Measurements from ENCODE around the gene ACACA. TPM values are rescaled to one million over a fixed set of nuclear protein-coding genes. Genes with fewer than 3 reads are reported as not detected.

ACACA gene
- total and polyA plus RNA-seq, 2 donors (not counting 3 experiments of a cell fraction or from before 2014, with no cell fraction given): 55.3 to 124 TPM

- Histone ChIP-seq H3K4me1 (ENCODE audit: control insufficient read depth, extremely low read depth, insufficient read depth, low read length) (no peaks in the 10 kb centered on the region), H3K9ac (replicated peaks; ENCODE audit: extremely low read depth, insufficient read depth, low read length) (no peak overlapping the region), H3K9me3 (replicated peaks; ENCODE audit: control insufficient read depth, insufficient read depth, low read length) (no peaks in the 10 kb centered on the region), H4K20me1 (replicated peaks; ENCODE audit: control insufficient read depth, extremely low read depth, insufficient read depth, low read length) (no peaks in the 10 kb centered on the region), H3K27ac (ENCODE audit: insufficient read depth, low read depth, low read length) (no peak overlapping the region), H3K4me3 (replicated peaks in 1 of 3; ENCODE audit: insufficient read depth in 1 of 3, low read depth in 1 of 3, low read length in 3 of 3) (no peak overlapping the region), H2AFZ (ENCODE audit: low read depth, low read length) (no peak overlapping the region), H3K79me2 (ENCODE audit: control insufficient read depth, insufficient read depth, low read length) (no peaks in the 10 kb centered on the region), H3K4me2 (ENCODE audit: insufficient read depth, low read length) (no peak overlapping the region), H3K9me1 (replicated peaks; ENCODE audit: control insufficient read depth, extremely low read depth, insufficient read depth, low read length) (no peaks in the 10 kb centered on the region), H3K36me3 (ENCODE audit: control insufficient read depth in 2 of 2, extremely low read depth in 1 of 2, insufficient read depth in 2 of 2, low read length in 2 of 2) (peaks cover 21 to 35% of the 10 kb centered on the region in 2 experiments), H3K27me3 (ENCODE audit: control insufficient read depth in 2 of 2, insufficient read depth in 2 of 2, low read length in 2 of 2) (no peaks in the 10 kb centered on the region)
- TF ChIP-seq JUN (IDR thresholded peaks at IDR 0.05; ENCODE audit: borderline replicate concordance, insufficient read depth, insufficient read length, low read depth) (no peak), CTCF (IDR thresholded peaks at IDR 0.05; ENCODE audit: extremely low read depth in 1 of 2, insufficient read depth in 1 of 2, low read depth in 1 of 2, low read length in 2 of 2) (no peak), POLR2A (IDR thresholded peaks at IDR 0.05; ENCODE audit: low read depth, low read length) (no peak), EZH2 (IDR thresholded peaks at IDR 0.05; ENCODE audit: borderline replicate concordance, low read depth, low read length, severe bottlenecking) (no peak), MYC (IDR thresholded peaks at IDR 0.05; ENCODE audit: low read depth, low read length) (no peak), POLR2AphosphoS5 (IDR thresholded peaks at IDR 0.05; ENCODE audit: insufficient read depth, low read depth, low read length) (no peak), MAX (IDR thresholded peaks at IDR 0.05; ENCODE audit: insufficient read depth, insufficient read length) (no peak), GATA2 (IDR thresholded peaks at IDR 0.05; ENCODE audit: insufficient read depth, insufficient read length, low read depth, low read length) (no peak), FOS (IDR thresholded peaks at IDR 0.05; ENCODE audit: borderline replicate concordance, insufficient read depth, low read length) (no peak)
- ChIA-PET POLR2A (no interaction called here), CTCF (interaction anchor here (0.6 to 1.6 kb wide), 4 partner anchors 23 to 471 kb away, joined by 3 to 4 read pairs (median 4); no protein-coding TSS in a partner anchor)
- intact Hi-C loops (cut with micrococcal nuclease): no loop called here
- no TSS peak for BruUV-seq (replicated peaks)
- DNase-seq (ENCODE audit: low read depth, low spot score) (no peak), FAIRE-seq (no peak)
- dilution Hi-C loops (cut with MboI; ENCODE audit: extremely low pct_ligation_motif_present, low sequenced_read_pairs): no loop called here
These were observed 309.5 kb downstream of the ACACA start for GRCh38 chr17:37097154-37097553.

Data from endothelial cell of umbilical vein (primary cell).